GM12864 (cell line): Measurements from ENCODE around the gene NRGN.

Experiments
- DNase-seq: peaks from one replicate; pipeline ENCODE4 v3.0.0-alpha.2; 2011; ENCODE audit warnings: low read depth
- H3K4me3 ChIP-seq: 2 replicates; pipeline ENCODE4 v1.5.1; 2011; ENCODE audit warnings: mild to moderate bottlenecking, low read depth, low read length, control low read depth
- TF ChIP-seq, protein P1 (sequence below): IDR thresholded peaks from 2 replicates; pipeline ENCODE4 v1.5.1; 2011; ENCODE audit warnings: low read depth, mild to moderate bottlenecking, moderate library complexity, low read length, control low read depth, inconsistent platforms; ENCODE audit errors: missing control alignments

The NRGN gene

DNA sequence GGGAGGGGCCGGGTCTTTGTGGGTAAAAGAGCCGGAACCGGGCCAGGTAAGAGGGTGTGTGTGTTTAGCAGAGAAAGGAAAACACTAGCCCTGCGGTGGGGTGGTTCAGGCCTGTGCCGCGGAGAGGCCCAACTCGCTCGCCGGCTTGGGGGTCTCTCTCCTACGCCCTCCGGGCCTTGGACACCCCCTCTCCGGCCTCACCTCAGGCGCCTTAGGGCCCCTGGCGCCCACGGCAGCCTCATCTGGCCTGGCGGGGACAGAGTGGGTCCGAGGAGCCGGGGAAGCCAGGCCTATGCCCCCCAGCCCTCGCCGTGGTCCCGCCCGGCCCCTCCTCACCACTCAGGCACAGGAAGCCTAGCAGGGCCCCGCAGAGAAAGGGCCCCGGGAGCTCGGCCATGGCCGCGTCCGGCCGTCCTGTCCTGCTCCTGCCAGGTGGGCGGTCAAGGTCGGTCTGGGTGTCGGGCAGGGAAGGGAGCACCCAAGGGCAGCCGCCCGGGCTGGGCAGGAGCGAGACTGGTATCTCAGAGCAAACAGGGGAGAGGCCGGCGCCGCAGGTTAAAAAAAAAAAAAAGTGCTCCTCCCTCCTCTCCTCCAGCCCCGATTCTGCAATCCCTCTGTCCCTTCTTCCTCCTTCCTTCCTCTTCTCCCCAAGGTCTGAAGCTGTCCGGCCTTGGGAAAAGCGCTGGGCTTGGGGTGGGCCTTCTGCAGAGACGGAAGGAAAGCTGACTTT is 12.2 kb downstream of the NRGN start, which contains the start of gene VSIG2:
TSS of gene VSIG2 (minus strand) at position 515 of the 730 bp plus-strand sequence. CDS start at position 397, 118 bp downstream.
- no peak within 1 kb of the TSS for H3K4me3 ChIP-seq
- no peak for DNase-seq
- TF ChIP-seq, protein P1, sequence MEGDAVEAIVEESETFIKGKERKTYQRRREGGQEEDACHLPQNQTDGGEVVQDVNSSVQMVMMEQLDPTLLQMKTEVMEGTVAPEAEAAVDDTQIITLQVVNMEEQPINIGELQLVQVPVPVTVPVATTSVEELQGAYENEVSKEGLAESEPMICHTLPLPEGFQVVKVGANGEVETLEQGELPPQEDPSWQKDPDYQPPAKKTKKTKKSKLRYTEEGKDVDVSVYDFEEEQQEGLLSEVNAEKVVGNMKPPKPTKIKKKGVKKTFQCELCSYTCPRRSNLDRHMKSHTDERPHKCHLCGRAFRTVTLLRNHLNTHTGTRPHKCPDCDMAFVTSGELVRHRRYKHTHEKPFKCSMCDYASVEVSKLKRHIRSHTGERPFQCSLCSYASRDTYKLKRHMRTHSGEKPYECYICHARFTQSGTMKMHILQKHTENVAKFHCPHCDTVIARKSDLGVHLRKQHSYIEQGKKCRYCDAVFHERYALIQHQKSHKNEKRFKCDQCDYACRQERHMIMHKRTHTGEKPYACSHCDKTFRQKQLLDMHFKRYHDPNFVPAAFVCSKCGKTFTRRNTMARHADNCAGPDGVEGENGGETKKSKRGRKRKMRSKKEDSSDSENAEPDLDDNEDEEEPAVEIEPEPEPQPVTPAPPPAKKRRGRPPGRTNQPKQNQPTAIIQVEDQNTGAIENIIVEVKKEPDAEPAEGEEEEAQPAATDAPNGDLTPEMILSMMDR: no peak

DNA sequence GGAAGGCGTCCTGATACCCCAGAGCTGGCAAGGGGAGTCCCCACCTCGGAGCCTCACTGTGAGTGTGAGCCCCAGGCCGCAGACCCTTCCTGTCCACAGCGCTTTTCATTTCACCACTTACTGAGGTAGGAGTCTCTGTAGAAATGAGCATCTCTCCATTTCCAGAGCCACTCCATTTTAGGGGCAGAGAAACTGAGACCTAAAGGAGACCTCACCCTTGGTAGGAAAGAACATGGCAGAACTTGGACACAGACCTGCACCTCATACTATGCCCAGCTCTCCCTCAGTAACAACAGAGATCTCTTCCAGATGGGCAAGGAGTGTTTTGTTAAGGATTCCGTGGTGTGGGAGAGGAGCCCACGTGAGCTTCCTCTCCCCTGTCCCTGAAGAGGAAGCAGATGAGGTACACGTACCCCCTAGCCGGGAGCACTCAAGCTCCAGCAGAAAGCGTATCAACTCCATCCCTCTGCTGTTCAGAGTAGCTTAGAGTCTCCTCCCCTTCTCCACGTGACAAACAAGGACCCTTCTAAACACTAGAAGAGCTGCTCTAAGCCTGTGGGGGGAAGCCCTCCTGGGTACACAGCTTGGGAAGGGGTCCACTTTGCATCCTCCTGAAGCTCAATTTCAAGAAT is 12.8 kb downstream of the NRGN start:
- DNase-seq: no peak
- H3K4me3 ChIP-seq: no peak overlapping the region
- TF ChIP-seq, protein P1: no peak

DNA sequence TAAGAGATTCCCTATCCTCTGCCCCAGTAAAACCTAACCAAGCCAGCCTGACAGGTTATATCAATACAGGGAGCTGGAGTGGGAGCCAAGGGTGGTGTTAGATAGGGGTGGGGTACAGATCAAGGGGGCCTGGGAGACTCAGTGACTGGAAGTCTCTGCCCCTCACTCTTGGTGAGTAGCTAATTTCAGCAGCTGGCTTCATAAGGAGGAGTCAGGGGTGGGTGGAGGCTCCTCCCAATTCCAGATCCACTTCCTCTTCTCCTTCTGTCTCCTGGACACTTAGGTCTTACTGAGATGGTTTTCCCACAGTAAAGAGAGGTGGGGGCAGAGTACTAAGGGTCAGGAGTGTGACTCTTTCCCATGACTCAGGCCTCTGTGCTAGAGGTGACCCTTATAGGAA is 13.5 kb downstream of the NRGN start:
- no peak for DNase-seq
- TF ChIP-seq, protein P1: no peak
- H3K4me3 ChIP-seq: no peak overlapping the region

DNA sequence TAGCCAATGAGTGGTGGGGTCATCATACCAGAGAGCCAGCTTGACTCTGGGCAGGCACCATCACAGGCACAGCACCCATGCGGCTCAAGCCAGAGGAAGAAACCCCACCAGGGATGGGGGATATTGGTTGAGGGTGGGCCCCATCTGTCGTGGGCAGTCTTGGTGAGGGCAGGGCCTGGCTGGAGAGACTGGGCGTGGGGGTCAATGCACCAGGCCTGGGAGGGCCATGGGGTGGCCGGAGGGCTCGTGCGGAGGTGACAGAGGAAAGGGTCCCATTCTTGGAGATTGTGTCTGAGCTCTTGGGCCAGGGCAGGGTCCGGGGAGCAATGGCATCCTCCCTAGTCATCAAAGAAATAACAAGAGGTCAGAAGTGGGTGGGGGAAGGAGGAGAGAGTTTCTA is 13.9 kb downstream of the NRGN start:
- DNase-seq: no peak
- H3K4me3 ChIP-seq: no peak overlapping the region
- TF ChIP-seq, protein P1: no peak

DNA sequence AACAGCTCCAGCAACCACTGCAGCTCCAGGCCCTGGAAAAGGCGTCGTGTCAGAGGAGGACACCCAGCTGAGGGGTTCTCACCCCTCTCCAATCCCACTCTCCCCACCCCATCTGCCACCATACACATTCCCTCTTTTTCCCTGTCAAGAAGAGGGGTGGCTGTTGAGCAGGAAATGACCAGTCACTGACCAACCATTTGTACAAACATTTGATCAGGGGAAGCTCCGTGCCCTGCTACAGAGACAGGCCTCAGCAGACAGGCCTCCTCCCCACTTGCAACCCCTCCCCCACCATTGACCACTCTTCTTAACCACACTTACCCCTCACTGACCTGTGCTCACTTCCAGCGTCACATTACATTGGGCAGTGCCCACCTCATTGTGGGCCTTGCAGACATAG is 14.6 kb downstream of the NRGN start:
- DNase-seq: no peak
- H3K4me3 ChIP-seq: no peak overlapping the region
- TF ChIP-seq, protein P1: no peak

DNA sequence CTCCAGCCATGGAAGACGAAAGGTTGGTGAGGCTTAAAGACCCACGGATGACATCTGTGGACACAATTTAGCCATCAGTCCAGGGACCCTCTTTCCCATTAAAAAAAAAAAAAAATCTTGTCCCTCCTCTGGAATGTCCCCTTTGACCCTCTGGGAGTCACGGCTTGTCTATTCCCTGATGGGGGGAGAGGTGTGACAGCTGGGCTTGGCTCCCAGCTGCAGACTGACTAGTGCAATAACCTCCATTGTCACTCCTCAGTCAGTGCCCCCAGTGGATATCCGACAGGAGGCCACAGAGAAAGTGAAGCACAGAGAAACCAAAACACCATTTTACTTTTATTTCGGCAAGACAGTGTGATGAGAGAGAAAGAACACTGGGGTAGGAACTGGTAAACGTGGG is 15.0 kb downstream of the NRGN start:
- H3K4me3 ChIP-seq: no peak overlapping the region
- TF ChIP-seq, protein P1: no peak
- DNase-seq: no peak
